T-helper 1 cell treated with Interleukin-12 subunit alpha and Interleukin-12 subunit beta and Interleukin-4 antibody, amounts not matched to agents 30 μg/mL and 1 μg/mL, for 36 hours (primary cell): ENCODE data around the gene BEGAIN.
A peak's percentile ranks its signal among the peaks of the same experiment; 100 is the strongest.

Source experiments
- H3K27ac Mint-ChIP-seq: one replicate; pipeline ENCODE4 v1.8.0; 2021; ENCODE audit warnings: mild to moderate bottlenecking, mixed read lengths
- H3K27me3 Mint-ChIP-seq: one replicate; pipeline ENCODE4 v1.8.0; 2021; ENCODE audit warnings: low read depth, mixed read lengths
- H3K36me3 Mint-ChIP-seq: one replicate; pipeline ENCODE4 v1.8.0; 2021; ENCODE audit warnings: low read depth, mixed read lengths
- H3K4me1 Mint-ChIP-seq: one replicate; pipeline ENCODE4 v1.8.0; 2021; ENCODE audit warnings: low read depth, mixed read lengths
- H3K4me3 Mint-ChIP-seq: one replicate; pipeline ENCODE4 v1.8.0; 2021; ENCODE audit warnings: mild to moderate bottlenecking, moderate library complexity, mixed read lengths
- H3K9me3 Mint-ChIP-seq: one replicate; pipeline ENCODE4 v1.8.0; 2021; ENCODE audit warnings: mixed read lengths

The BEGAIN gene

DNA sequence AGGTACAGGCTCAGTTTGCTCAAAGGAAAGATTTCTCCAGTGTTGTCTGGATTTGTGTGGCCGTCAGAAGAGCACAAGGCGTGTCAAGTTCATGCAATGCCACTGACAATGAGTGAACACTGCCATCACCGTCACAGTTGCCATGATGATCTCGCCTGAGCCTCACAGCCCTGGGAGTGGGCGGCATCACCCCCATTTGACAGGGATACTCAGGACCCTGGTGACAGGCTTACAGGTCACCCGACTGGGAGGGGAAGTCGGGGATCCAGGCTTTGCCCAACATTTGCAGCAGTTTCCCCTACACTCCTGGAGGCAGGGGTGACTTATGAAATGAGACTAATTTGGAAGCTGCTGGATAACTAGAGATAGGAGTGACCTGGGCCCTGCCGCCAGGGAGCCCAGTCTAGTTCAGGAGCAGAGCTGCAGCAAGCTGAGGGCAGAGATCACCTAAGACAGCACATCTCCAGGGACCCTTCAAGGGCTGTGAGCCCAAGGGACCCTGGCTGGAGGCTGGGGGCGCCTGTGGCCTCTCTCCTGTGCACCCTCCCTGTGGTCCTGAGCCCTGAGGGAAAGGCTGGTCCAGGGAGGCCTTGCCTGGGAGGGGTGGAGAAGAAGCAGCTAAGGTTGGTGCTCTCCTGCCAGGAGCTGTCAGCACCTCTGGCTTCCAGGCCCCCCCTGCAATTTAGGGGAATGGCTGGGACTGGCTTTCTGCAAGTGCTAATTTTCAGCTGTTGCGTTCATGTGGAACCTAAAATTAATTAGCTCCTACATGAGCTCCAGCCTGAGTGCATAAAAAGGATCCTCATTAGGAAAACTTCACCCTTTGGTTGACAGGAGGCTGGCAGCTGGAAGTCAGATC, 32.4 kb upstream of the BEGAIN start:
- Mint-ChIP-seq H3K27me3 (peaks cover 26% of the 10 kb centered on the region), H3K9me3 (no peaks in the 10 kb centered on the region), H3K4me3 (no peak overlapping the region), H3K4me1 (peaks cover 7% of the 10 kb centered on the region), H3K36me3 (no peaks in the 10 kb centered on the region), H3K27ac (no peak overlapping the region)

DNA sequence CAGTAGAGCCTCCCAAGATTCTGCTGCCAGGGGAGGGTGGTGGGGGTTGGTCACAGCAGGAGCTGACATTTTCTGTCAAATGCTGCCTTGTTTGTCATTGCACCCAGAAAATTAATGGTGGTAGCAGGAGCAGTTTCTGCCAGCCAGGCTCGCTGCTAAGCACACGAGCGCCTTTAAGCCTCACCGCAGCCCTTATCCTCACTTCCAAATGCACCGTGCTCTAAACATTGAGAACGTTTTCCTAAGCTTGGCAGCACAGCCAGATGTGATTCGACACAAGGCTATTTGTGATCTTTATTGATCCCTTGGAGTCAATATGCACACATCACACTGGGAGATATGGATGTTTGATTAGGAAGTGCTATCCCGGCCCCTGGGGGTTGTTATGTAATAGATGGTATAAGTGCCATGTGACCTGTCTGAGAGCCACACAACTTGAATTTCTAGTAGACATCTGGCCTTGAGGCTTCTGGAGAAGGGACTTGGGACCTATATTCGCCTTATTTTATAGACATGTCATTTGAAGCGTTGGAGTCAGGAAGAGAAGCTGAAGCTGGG, 31.6 kb upstream of the BEGAIN start:
- Mint-ChIP-seq H3K36me3 (no peaks in the 10 kb centered on the region), H3K4me1 (peaks cover 5% of the 10 kb centered on the region), H3K27me3 (peaks cover 18% of the 10 kb centered on the region), H3K9me3 (no peaks in the 10 kb centered on the region), H3K4me3 (no peak overlapping the region), H3K27ac (no peak overlapping the region)

- H3K4me3 Mint-ChIP-seq: no peak overlapping the region
- peaks cover 16% of the 10 kb centered on the region for H3K27me3 Mint-ChIP-seq
- peaks cover 5% of the 10 kb centered on the region for H3K4me1 Mint-ChIP-seq
- no peaks in the 10 kb centered on the region for H3K36me3 Mint-ChIP-seq
- no peak overlapping the region for H3K27ac Mint-ChIP-seq
- H3K9me3 Mint-ChIP-seq: no peaks in the 10 kb centered on the region
These were observed 31.1 kb upstream of the BEGAIN start for GRCh38 chr14:100618318-100618693.

- Mint-ChIP-seq H3K4me1 (peaks cover 5% of the 10 kb centered on the region), H3K36me3 (no peaks in the 10 kb centered on the region), H3K9me3 (no peaks in the 10 kb centered on the region), H3K4me3 (no peak overlapping the region), H3K27ac (peak overlapping the region; percentile 26), H3K27me3 (peaks cover 16% of the 10 kb centered on the region)
These were observed 30.4 kb upstream of the BEGAIN start for GRCh38 chr14:100617410-100618317.

GRCh38 chr14:100616854-100617409, 29.7 kb upstream of the BEGAIN start:
- Mint-ChIP-seq H3K36me3 (no peaks in the 10 kb centered on the region), H3K4me1 (peaks cover 5% of the 10 kb centered on the region), H3K9me3 (no peaks in the 10 kb centered on the region), H3K4me3 (no peak overlapping the region), H3K27ac (peak overlapping the region; percentile 26), H3K27me3 (peaks cover 16% of the 10 kb centered on the region)

DNA sequence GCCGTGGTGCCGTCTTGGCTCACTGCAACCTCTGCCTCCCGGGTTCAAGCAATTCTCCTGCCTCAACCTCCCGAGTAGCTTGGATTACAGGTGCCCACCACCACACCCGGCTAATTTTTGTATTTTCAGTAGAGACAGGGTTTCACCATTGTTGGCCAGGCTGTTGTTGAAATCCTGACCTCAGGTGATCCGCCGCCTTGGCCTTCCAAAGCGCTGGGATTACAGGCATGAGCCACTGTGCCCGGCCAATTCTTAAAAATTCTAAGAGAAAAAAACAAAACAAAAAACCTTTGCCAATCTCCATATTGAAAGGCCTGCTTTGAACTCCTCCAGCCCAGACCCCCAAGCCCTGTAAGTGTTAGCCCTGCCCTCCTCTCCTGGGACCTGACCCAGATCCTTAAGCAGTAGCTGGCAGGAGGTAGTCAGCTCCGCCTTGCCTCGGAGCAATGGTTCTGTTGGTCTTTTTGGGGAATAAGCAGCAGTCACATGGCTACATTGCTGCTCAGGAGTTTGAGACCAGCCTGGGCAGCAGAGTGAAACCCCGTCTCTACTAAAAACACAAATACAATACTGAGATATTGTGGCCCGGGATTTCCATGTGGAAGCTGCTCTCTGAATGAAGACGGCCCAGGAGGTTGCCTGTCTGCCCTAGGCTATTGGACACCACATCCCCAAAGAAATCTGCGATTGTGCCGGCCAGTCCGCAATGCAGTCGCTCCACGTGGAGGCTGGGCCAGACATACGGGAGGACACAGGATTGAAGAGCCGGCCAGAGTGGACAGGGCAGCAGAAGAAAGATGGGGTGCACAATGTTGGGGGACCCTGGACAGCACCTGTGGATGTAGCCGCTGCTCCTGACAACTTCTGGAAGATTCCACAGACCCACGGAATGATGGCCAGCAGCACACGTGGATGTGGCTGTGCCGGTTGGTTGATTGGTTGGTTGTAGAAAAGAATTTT, 28.8 kb upstream of the BEGAIN start:
- Mint-ChIP-seq H3K27me3 (peaks cover 16% of the 10 kb centered on the region), H3K36me3 (no peaks in the 10 kb centered on the region), H3K27ac (no peak overlapping the region), H3K9me3 (no peaks in the 10 kb centered on the region), H3K4me1 (peaks cover 5% of the 10 kb centered on the region), H3K4me3 (no peak overlapping the region)

GRCh38 chr14:100614803-100615202, 27.6 kb upstream of the BEGAIN start:
- Mint-ChIP-seq H3K36me3 (no peaks in the 10 kb centered on the region), H3K27ac (no peak overlapping the region), H3K27me3 (peaks cover 9% of the 10 kb centered on the region), H3K9me3 (no peaks in the 10 kb centered on the region), H3K4me3 (no peak overlapping the region), H3K4me1 (peaks cover 5% of the 10 kb centered on the region)

GRCh38 chr14:100612986-100613385, 25.8 kb upstream of the BEGAIN start:
- H3K27me3 Mint-ChIP-seq: peaks cover 5% of the 10 kb centered on the region
- H3K4me1 Mint-ChIP-seq: peaks cover 5% of the 10 kb centered on the region
- H3K27ac Mint-ChIP-seq: no peak overlapping the region
- H3K36me3 Mint-ChIP-seq: no peaks in the 10 kb centered on the region
- H3K9me3 Mint-ChIP-seq: no peaks in the 10 kb centered on the region
- no peak overlapping the region for H3K4me3 Mint-ChIP-seq

DNA sequence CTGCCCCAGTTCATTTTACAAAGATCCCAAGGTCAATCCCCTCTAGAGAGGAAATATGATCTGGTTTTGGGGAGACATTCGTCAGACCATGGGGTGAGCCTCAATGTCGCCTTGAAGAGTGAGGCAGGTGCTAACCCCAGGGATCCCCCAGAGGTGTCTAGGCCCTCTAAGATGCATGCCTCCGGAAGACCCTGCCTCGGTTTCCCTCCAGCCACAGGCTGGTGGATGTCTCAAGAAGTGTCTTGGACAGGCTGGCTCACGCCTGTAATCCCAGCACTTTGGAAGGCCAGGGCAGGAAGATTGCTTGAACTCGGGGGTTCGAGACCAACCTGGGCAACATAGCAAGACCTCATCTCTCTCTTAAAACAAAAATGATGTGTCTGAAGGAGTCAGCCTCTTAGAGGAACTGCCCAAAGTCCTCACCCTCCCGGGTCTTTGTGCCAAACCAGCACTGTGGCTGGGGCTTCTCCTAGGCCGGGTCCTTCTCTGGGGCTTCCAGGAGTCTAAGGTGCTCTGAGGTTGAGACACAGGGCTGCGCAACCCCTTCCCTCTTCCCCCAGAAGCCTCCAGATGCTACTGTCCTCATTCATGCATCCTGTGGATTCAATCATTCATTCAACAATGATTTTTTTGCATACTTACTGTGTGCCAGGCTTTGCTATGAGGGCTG, 24.7 kb upstream of the BEGAIN start:
- Mint-ChIP-seq H3K4me3 (no peak overlapping the region), H3K27ac (no peak overlapping the region), H3K9me3 (no peaks in the 10 kb centered on the region), H3K4me1 (peaks cover under 1% of the 10 kb centered on the region), H3K36me3 (no peaks in the 10 kb centered on the region), H3K27me3 (no peaks in the 10 kb centered on the region)

DNA sequence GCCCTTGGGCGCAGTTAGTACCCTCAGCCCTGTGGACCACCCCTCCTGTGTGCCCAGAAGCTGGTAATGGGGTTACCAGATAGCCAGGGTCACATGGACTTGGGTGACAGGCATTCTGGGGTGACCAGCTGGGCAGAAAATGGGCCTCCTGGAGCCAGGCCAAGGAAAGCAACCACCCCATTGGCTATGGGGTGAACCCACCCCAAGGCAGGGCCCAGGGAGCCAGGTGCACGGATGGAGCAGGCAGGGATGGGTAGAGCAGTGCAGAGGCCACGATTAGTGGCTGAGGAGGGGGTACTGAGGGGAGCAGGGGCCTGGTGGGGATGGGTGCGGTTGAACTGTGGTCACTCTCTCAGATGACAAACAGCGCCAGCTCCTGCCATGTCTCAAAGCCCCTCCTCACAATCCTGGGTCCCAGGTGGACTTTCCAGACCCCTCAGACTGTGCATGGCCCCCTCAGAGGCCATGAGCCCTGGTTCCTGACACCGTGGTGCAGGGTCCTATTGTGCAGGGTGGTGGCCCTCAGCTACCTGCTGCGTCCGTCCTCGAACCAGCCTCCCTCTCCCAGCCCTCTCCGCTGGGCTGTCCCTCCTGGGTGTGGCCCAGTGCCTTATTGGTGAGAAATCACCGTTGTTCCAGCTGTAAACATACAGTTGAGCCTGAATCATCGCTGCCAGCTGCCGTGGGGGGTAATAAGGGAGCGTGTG, 23.4 kb upstream of the BEGAIN start:
- Mint-ChIP-seq H3K27me3 (no peaks in the 10 kb centered on the region), H3K4me3 (no peak overlapping the region), H3K4me1 (no peaks in the 10 kb centered on the region), H3K9me3 (no peaks in the 10 kb centered on the region), H3K27ac (no peak overlapping the region), H3K36me3 (no peaks in the 10 kb centered on the region)

GRCh38 chr14:100609941-100610391, 22.7 kb upstream of the BEGAIN start:
- H3K36me3 Mint-ChIP-seq: no peaks in the 10 kb centered on the region
- H3K9me3 Mint-ChIP-seq: no peaks in the 10 kb centered on the region
- H3K4me3 Mint-ChIP-seq: no peak overlapping the region
- H3K27me3 Mint-ChIP-seq: no peaks in the 10 kb centered on the region
- H3K4me1 Mint-ChIP-seq: no peaks in the 10 kb centered on the region
- H3K27ac Mint-ChIP-seq: no peak overlapping the region

GRCh38 chr14:100609331-100609870, 22.2 kb upstream of the BEGAIN start:
- H3K36me3 Mint-ChIP-seq: no peaks in the 10 kb centered on the region
- H3K27me3 Mint-ChIP-seq: no peaks in the 10 kb centered on the region
- no peak overlapping the region for H3K4me3 Mint-ChIP-seq
- no peak overlapping the region for H3K27ac Mint-ChIP-seq
- H3K9me3 Mint-ChIP-seq: no peaks in the 10 kb centered on the region
- no peaks in the 10 kb centered on the region for H3K4me1 Mint-ChIP-seq
